ENCODE results near the gene KCNQ1OT1. TPM values are rescaled to one million over a fixed set of nuclear protein-coding genes. Genes with fewer than 3 reads are reported as not detected.
A peak's percentile ranks its signal among the peaks of the same experiment; 100 is the strongest.

KCNQ1OT1 gene
- 2.5 TPM in 2 replicates for total RNA-seq
- 0.47 TPM for polyA plus RNA-seq (2012)

DNA sequence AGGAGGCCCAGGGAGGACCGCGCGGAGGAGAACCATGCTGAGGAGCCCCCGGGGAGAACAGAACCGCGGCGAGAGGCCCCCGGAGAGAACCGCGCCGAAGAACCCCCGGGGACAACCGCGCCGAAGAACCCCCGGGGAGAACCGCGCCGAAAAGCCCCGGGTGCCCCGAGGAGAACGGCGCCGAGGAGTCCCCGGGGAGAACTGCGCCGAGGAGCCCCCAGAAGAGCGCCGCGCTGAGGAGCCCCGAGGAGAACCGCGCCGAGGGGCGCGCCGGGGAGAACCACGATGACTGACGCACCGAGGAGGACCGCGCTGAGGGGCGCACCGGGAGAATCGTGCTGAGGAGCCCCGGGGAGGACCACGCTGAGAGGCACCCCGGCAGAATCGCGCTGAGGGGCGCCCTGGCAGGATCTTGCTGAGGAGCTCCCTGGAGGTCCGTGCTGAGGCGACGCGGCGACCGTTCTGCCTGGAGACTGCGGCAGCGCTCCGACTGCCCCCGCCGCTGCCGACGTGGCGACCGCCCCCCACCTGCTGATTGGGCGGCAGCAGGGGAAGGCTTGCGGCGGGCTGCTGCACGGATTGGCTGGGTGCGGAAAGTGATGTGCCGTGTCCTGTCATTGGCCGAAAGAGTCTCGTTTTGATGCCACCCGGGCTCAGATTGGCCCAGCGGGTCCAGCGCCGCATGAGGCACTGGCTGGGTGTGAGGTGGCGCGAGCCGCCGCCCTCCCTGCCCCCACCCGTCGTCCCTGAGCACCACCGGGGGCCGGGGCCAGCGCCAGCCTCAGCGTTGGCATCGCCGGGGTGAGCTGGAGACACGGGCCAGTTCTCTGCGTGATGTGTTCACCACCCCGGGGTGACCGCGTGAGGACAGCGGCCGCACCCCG, at the start of gene KCNQ1OT1:
KCNQ1OT1 (minus strand) TSS at position 464 of the 884 bp plus-strand sequence.
- peak; percentile 92 for DNase-seq (ENCODE audit: low read depth)

DNA sequence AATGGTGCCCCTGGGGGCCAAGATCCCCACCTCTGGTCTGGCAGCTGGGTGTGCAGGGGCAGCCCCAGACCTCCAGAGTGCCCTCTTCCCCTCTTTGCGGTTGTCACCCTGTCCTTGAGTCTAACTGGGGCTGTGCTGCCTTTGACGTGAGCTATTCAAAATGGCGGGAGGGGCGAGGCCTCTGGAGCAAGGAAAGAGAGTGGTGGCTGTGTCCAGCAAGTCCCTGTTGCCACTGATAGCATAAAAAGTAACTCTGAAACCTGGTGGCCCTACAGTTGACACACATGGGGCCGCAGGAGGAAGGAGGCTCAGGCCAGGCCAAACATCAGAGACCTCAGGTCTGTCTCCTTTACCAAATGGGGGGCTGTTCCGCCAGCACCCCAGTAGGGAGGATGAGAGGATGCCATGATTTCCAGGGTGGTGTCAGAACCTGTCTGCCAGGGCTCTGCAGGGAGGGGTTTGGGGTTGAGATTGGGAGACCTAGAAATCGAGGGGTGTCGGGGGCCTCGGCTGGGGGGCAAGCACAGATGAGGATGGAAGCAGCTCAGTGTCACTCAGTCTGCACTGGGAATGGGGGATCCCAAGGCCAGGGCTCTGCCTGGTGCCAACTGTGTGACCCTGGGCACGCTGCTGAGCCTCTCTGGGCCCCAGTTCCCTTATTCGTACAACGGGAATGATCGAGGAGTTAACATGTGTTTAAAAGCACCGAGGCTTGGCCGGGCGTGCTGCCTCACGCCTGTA, 49.2 kb upstream of the KCNQ1OT1 start:
- DNase-seq (ENCODE audit: low read depth): no peak

DNA sequence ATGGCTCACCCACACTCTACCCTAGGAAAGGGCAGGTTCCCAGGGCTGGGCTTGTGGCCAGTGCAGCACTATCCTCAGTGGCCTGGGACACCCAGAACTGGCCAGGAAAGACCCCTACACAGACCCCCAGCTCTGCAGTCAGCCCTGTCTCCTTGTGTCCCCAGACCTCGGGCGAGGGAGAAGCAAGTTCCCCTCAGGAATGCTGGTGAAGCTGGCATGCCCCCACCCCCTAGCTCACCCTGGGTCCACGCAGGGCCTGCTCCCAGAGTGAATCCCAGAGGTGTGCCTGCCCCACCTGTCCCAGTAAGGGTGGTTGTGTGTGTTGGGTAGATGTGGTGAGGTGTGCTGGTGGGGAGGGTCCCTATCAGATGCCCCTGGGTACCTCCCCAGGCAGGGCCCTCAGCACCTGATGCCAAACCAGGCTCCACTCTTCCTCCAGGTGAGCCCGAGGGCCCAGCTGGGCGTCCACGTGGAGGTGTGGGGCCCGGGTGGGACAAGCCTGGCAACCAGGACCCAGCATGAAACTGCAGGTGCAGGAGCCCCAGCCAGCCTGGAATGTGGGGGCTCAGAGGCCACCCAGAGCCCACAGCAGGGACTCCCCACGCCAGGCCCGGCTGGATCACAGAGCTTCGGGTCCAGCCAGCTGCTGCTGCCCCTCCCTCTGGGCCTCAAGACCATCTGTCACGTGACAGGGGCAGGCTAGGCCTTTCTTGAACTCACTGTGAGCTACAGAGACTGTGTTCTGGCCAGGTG, 48.4 kb upstream of the KCNQ1OT1 start:
- no peak for DNase-seq (ENCODE audit: low read depth)

DNA sequence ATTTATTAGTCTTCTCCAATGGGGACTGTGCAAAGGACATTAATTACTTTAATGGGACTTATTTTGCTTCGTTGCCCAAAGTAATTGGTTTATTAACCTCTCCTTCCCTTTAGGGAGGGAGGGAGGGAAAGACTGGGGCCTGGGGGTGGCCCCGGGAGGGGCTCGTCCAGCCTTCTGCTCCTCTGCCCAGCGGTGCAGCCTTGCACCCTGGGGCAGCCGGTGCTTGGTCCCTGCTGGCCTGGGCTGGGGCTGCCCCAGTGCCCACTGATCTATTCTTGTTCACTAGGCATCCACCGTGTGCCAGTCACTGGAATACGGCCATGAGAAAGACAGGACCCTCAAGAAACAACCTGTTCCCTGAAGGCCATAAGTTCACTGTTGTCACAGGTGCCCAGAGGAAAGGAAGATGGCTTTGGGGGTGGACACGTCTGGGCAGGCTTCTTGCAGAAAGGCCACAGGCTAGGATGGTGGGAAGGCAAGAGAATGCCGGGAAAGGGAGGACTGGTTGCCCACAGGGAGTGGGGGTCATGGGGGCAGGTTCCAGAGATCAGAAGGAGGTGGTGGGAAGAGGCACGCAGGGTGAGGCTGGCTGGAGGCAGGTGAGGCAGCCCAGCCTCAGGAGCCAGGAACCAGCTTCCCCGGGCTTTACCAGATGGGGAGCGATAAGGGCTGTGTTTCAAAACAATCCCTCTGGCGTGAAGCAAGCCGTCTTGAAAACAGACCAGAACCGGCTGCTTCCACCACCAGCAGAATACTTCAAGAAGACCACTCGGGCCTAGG, 47.6 kb upstream of the KCNQ1OT1 start:
- DNase-seq (ENCODE audit: low read depth): no peak

DNA sequence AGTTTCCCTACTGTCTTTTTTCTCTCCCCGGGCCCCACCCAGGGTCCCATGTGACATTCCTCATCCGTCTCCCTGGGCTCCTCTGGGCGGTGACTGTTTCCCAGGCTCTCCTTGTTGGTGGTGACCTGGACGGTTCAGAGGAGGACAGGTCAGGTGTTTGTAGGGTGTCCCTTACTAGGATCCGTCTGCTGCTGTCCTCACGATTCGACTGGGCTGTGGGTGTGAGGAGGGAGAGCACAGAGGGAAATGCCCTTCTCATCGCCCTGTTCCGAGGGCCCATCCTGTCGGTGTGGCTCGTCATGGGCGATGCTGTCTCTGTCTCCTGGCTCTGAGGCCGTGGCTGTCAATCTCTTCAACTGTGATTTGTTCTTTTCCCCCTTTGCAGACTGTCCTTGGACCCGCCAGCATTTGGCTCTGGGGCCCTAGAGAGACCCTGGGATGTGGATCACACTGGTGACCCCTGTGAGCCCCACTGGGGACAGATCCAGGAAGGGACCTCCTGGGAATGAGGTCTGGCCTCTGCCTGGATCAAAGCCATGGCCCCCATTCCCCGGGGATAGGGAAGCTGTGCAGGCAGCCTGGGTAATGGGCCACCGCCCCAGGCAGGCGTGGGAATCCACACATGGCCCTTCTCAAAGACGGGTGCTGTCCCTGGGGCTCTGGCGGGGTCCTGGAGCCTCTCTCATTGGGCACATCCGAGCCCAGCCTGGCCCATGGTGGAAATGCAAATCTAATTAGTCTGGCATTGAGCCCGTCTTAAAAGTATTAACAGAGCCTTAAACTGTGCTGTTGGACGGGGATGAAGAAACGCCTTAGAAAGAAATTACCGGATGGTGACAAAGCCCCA, 46.8 kb upstream of the KCNQ1OT1 start:
- DNase-seq (ENCODE audit: low read depth): no peak

DNA sequence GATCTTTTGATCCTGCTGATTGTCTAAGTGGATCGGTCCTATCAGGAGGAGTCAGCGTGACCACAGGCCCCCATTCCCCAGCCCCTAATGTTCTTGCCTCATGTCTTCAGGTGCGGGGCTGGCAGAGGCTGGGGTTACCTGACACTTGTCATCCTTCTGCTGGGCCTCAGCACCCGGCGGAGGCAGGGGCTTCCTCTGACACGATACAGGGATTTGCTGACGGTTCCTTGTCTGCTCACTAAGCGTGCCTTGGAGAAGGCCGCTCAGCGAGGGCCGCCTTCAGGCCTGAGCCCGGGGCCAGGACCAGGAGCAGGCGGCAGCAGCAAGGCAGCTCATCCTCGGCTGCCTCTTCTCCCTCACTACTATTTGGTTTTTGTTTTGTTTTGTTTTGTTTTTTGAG, 45.7 kb upstream of the KCNQ1OT1 start:
- no peak for DNase-seq (ENCODE audit: low read depth)

DNA sequence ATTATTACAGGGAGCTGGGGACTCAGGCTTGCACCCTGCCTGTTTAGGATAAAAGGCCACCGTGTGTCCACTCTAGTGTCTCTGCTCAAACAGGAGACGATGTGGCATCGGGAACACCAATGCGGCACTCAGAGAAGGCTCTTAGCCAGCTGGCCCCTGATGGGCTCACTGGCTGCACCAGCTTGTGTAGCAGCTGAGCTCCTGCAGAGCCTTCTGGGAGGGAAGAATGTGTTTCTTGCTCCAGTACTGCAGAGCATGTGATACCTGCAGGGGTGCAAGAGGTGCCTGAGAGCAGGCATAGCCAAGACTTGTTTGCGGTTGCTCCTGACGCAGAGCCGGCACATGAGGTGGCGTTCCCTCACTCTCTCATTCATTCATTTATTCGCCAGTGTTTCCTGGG, 44.4 kb upstream of the KCNQ1OT1 start:
- DNase-seq (ENCODE audit: low read depth): no peak

DNA sequence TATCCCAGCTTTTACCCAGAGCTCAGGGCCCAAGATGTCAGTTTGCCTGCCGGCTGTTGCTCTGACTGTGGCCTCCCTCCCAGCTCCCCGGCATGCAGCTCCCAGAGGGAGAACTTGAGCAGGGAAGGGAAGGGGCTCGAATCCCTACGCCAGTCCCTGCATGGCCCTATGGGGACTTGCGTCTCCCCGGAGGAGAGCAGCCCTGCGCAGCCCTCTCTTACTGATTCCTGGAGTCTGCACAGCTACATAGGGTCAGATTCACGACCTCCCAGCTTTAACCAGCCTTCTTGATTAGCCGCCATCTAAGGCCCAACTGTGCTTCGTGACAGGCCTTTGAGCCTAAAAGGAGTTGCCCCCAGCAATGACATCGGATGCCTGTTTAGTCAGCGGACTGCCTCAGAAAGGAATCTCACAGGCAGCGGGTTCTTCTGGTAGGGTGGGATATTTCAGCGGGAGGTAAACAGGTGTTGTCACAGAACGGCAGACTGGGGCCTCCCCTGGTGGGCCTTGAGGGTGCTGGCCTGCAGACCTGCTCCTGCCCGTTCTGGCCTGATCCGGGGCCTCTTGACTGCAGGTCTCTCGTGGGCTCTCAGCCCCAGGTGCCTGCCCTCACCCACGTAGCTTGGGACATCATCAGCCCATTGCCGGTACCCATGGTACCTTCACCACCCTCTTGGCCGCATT, 43.8 kb upstream of the KCNQ1OT1 start:
- no peak for DNase-seq (ENCODE audit: low read depth)

DNA sequence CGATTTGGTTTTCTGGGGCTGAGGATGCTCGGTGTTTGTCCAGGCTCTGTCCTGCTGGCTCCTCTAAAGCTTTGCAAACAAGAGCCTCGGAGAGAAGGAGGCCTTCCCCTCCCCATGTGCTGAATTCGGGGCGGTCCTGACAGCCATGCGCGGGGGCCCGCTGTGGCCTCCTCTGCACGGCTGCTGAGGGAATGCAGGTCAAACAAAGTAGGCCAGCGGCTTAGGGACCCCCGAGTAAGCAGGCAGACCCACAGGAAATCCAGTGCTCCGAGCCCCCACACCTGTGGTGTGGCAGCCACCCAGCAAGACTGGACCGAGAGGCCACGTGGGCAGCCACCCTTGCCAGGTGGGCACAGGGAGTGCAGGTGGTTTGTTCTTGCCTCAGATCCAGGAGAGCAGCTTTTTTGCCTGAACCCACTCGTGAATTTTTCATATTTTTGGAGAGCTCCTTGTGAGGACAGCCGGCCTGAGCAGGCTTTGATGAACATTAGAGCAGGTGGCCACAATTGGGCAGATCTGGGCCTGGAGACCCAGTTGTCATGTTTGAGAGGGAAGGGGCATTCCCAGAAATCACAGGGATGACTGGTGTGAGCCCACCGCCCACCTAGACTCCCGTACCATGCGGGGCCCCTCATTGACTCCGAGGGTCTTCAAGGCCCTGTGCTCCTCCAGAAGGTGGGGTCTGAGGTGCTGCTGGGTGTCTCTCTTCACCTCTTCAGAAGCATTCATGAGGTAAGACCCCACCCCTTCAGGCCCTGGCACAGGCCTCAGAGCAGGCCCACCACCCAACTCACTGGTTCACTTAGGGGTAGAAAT, 43.0 kb upstream of the KCNQ1OT1 start:
- no peak for DNase-seq (ENCODE audit: low read depth)

DNA sequence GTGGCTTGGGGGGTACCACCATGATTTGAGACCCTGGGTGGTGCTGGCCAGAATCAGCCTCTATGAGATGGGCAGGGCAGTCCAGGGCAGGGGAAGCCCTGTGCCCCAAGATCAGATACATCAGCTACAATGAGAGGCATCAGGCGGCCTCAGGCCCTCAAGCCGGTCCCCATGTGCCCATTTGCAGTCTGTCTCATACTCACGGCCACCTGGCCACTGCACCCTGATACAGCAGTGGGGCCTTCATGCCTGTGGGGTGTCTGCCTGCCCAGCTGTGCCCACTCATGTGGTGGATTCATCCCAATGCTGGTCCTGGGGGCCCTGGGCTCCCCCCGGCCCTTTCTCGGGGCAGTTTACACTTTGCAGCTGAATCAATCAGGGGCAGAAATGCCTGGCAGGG, 42.4 kb upstream of the KCNQ1OT1 start:
- no peak for DNase-seq (ENCODE audit: low read depth)

DNA sequence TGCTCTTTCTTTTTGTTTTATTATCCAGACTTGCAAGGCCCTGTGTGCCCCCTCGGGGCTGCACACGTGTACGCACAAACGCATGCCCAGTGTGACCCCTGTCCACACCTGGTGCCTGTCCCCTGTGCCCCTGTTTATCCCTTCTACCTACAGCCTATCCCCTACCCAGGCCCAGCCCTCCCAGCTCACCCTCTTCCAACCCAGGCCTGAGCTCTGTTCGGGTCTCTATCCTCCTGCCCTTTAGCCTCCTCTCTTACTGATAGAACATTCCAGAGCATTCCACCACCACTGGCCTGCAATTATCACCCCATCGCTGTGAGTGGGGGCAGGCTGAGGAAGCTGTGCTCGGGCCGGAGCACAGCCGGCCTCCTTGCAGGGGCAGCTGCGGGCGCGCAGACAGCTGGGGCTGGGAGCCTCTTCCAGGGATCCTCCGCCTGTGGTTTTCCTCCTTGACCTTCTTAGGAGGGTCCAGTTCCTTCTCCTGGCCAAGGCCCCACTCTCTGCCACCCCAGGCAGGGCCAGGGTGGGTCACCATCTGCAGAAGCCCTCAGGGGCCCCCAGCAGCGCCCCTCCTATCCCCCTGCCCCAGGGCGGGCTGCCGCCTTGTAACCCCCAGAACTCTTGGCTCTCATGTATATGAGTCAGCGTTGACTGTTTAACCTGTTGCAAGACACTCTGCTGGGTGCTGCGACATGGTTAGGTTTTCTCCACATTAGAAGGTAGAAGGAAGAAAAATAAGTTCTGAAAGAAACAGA, 41.8 kb upstream of the KCNQ1OT1 start:
- peak; percentile 75 for DNase-seq (ENCODE audit: low read depth)

DNA sequence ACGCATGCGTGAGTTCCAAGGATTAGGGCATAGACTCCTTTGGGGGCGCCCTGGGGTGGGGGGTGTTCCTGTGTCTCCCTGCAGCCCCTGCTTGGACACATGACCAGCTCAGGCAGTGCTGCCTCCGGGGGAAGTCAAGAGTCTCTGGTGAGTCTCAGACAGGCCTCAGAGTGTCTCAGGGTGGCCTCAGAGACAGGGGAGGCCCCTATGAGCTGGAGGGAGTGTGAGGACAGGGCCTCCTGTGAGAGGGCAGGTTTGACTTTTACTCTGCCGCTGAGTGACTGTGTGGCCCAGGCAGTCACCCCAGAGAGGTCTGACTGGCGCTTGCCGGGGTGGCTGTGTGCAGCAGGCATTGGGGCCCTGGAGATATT, 41.2 kb upstream of the KCNQ1OT1 start:
- no peak for DNase-seq (ENCODE audit: low read depth)

DNA sequence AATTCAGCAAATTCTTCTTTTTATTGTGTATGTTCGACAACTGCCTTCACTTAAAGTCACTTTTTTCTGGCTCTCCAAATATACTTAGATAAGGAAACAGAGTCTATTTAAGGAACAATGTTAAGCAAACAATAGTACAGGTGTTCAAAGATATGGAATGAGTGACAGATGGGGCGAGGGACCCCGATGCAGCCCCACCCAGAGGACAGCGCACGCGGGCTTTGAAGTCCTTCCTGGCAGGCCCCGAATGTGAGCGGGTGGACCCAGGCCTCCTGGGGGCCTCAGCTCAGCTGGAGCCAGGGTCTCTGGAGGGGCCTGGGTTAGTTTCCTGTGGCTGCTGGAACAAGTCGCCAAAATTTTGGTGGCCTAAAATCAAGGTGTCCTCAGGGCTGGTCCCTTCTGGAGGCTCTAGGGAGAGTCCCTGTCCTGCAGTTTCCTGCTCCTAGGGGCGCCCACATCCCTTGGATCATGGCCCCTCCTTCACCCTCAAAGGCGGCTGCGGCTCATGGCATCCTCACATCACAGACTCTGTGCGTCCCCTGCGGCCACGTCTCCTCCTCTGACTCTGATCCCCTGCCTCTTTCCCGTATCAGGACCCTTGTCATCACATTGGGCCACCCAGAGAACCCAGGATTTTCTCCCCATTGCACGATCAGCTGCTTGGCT, 40.6 kb upstream of the KCNQ1OT1 start:
- DNase-seq (ENCODE audit: low read depth): no peak

DNA sequence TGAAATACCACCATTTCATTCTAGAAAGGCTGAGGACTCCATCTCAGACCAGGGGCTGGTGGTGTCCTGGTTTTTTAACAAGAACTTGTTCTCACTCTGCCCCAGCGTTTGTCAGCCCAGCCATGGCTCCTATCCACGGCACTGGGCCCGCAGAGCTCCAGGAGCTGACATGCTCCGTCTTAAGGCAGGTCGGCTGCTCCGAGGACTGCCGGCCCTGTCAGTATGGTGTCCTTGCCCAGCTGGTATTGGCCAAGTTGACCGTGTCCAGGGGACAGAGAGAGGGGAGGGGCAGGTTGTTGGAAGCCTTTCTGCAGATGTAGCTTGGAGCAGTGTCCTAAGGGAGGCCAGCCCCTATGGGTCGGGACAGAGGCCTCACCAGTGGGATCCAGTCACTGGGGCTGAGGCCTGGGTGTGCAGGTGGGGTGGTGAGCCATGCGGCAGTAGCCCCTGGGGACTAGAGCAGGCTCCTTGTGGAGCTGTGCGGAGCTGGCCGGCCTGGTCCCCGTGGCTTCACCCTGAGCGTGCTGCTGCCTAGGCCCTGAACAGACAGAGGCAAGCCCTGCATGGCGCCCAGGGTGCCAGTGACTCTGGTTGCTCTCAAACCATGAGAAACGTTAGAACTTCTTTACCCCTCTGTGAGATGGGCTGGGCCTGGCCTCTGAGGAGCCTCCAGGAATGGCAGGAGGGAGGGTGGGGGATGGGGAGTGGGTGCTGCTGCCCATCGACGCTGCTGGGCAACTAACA, 39.9 kb upstream of the KCNQ1OT1 start:
- no peak for DNase-seq (ENCODE audit: low read depth)

DNA sequence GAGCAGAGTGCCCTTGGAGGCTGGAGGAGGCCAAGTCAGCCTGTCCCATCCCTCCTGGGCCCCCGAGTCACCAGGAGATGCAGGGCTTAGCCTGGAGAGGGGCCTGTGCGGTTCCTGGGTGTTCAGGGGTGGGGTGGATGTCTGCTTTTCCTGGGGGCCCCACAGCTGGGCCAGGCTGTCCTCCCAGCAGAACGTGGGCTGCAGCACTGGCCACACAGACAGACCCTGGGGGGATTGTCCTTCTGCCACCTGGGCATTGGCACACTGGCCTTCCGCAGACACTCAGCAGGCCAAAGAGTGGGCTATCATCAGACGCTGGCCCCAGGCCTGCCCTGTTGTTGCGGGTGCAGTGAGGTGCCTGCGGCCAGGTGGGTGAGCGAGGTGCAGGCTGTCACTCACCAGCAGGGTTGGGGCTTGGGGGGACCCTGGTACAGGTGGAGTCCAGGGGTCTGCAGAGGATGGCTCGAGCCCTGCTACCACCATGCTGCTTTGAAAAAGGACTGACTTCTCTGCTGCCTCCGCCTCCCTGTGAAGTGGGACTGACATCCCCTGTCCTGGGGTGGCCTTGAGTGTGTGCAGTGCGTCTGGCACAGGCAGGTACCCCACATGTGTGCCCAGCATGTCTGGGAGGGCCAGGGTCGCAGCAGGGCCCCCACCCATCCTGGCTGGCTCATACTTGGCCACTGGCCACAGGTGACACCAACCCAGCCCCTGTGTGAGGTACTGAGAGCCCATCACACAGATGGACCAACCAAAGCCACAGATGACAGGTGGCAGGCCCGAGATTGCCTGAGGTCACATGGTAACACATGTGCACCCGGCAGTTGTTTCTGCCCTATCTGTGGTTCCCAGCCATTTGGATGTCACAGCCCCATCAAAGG, 39.0 kb upstream of the KCNQ1OT1 start:
- peak; percentile 41 for DNase-seq (ENCODE audit: low read depth)

DNA sequence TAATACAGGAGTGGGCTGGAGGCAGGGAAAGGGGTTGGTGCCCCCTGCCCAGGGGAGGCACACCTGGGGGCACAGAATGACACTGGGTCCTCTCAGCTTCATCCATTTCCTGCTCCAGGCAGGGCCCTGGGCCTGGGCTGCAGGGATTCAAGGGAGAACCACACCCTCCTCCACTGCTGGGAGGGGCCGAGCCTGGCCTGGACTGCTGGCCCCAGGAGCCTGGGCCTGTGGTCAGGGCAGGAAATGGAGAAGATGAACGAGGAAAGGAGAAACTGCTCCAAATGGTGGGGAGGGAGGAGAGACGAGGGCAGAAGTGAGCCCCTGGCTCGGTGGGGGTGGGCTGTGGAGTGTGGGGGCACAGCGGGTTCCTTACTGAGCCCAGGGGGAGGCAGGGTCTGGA, 38.1 kb upstream of the KCNQ1OT1 start:
- peak; percentile 26 for DNase-seq (ENCODE audit: low read depth)

All from myocyte (in vitro differentiated cells).